Fibroblast of skin of scalp (primary cell): Measurements from ENCODE around the gene PCBD1.
"Not testable (repeated sequence)": the region's sequence is repeated elsewhere in the genome, so short reads cannot be mapped to it uniquely, and the experiment has no call there.

Experiments
- DNase-seq: peaks from one replicate; pipeline ENCODE4 v3.0.0-alpha.2; 2013

Gene PCBD1

GRCh38 chr10:70861495-70862197, 26.7 kb downstream of the PCBD1 start:
- DNase-seq, result not testable (repeated sequence)

- DNase-seq, result no peak
These were observed 29.6 kb downstream of the PCBD1 start for GRCh38 chr10:70858759-70859158.

- DNase-seq, result no peak
These were observed 31.9 kb downstream of the PCBD1 start for GRCh38 chr10:70856454-70856853.

GRCh38 chr10:70853457-70853856, 34.9 kb downstream of the PCBD1 start:
- no peak for DNase-seq

GRCh38 chr10:70853038-70853437, 35.3 kb downstream of the PCBD1 start:
- no peak for DNase-seq

- no peak for DNase-seq
These were observed 36.5 kb downstream of the PCBD1 start for GRCh38 chr10:70851597-70852475.

GRCh38 chr10:70850097-70850496, 38.3 kb downstream of the PCBD1 start:
- peak; percentile 55 for DNase-seq

- peak; percentile 95 for DNase-seq
These were observed 38.8 kb downstream of the PCBD1 start for GRCh38 chr10:70849582-70850016.

GRCh38 chr10:70847659-70848360, 40.6 kb downstream of the PCBD1 start:
- peak; percentile 20 for DNase-seq

GRCh38 chr10:70846795-70847194, 41.6 kb downstream of the PCBD1 start:
- DNase-seq, result no peak

- no peak for DNase-seq
These were observed 42.5 kb downstream of the PCBD1 start for GRCh38 chr10:70845816-70846215.

GRCh38 chr10:70845256-70845655, 43.1 kb downstream of the PCBD1 start:
- DNase-seq, result no peak

GRCh38 chr10:70843776-70844489, 44.4 kb downstream of the PCBD1 start:
- DNase-seq, result no peak

- no peak for DNase-seq
These were observed 45.0 kb downstream of the PCBD1 start for GRCh38 chr10:70843333-70843732.

GRCh38 chr10:70840836-70841235, 47.5 kb downstream of the PCBD1 start:
- DNase-seq, result no peak

- no peak for DNase-seq
These were observed 50.0 kb downstream of the PCBD1 start for GRCh38 chr10:70838270-70838805.

GRCh38 chr10:70837660-70838059, 50.7 kb downstream of the PCBD1 start:
- no peak for DNase-seq

- DNase-seq, result no peak
These were observed 52.0 kb downstream of the PCBD1 start for GRCh38 chr10:70836319-70836718.

- DNase-seq, result no peak
These were observed 53.8 kb downstream of the PCBD1 start for GRCh38 chr10:70834441-70835151.

GRCh38 chr10:70834021-70834420, 54.3 kb downstream of the PCBD1 start:
- peak; percentile 11 for DNase-seq

- no peak for DNase-seq
These were observed 54.8 kb downstream of the PCBD1 start for GRCh38 chr10:70833601-70834000.
